Inflammatory macrophage treated with lipopolysaccharide for 1 hour (primary cell): Measurements from ENCODE around the gene MTREX.
"Not testable (repeated sequence)": the region's sequence is repeated elsewhere in the genome, so short reads cannot be mapped to it uniquely, and the experiment has no call there.

Experiments
- DNase-seq, 2 donors: peaks; one replicate each; pipeline ENCODE4 v3.0.0-alpha.2; 2020 to 2022

Gene MTREX

GRCh38 chr5:55307383-55308253 is at the start of gene MTREX, which contains the start of gene DHX29:
TSS of gene MTREX (plus strand) at chr5:55307989. CDS start at chr5:55308014, 25 bp downstream.
TSS of gene DHX29 (minus strand) at chr5:55307694. CDS start at chr5:55307573, 121 bp downstream.
- peak; percentile 79 to 88 for DNase-seq

- no peak for DNase-seq
Observed at GRCh38 chr5:55258339-55258738, 49.5 kb upstream of the MTREX start.

GRCh38 chr5:55276771-55277170 is 31.0 kb upstream of the MTREX start:
- no peak for DNase-seq

GRCh38 chr5:55278778-55279177 is 29.0 kb upstream of the MTREX start:
- no peak for DNase-seq

GRCh38 chr5:55286411-55286933 is 21.3 kb upstream of the MTREX start:
- no peak for DNase-seq

- no peak for DNase-seq
Observed at GRCh38 chr5:55289808-55290207, 18.0 kb upstream of the MTREX start.

GRCh38 chr5:55290991-55291390 is 16.8 kb upstream of the MTREX start:
- no peak for DNase-seq

GRCh38 chr5:55294935-55295334 is 12.9 kb upstream of the MTREX start:
- DNase-seq: no peak

GRCh38 chr5:55300890-55301289 is 6.9 kb upstream of the MTREX start:
- no peak for DNase-seq

- DNase-seq: peak; percentile 65 to 74
Observed at GRCh38 chr5:55303238-55303690, 4.5 kb upstream of the MTREX start.

- DNase-seq: no peak
Observed at GRCh38 chr5:55304584-55304983, 3.2 kb upstream of the MTREX start.

GRCh38 chr5:55305345-55305744 is 2.4 kb upstream of the MTREX start:
- DNase-seq: peak; percentile 12 to 19

GRCh38 chr5:55306641-55307382 is 977 bp upstream of the MTREX start:
- DNase-seq: peak in 1 of 2 donors; percentile 6

GRCh38 chr5:55308254-55308836 is 556 bp downstream of the MTREX start:
- peak; percentile 13 to 28 for DNase-seq

- DNase-seq: peak in 1 of 2 donors; percentile 11
Observed at GRCh38 chr5:55313870-55314617, 6.3 kb downstream of the MTREX start.

- no peak for DNase-seq
Observed at GRCh38 chr5:55316289-55316688, 8.5 kb downstream of the MTREX start.

GRCh38 chr5:55316837-55317236 is 9.0 kb downstream of the MTREX start:
- DNase-seq: peak; percentile 23 to 45

GRCh38 chr5:55318237-55318636 is 10.4 kb downstream of the MTREX start:
- DNase-seq: not testable (repeated sequence)

- no peak for DNase-seq
Observed at GRCh38 chr5:55319491-55319890, 11.7 kb downstream of the MTREX start.

- DNase-seq: no peak
Observed at GRCh38 chr5:55320571-55320970, 12.8 kb downstream of the MTREX start.

- no peak for DNase-seq
Observed at GRCh38 chr5:55324006-55324405, 16.2 kb downstream of the MTREX start.

GRCh38 chr5:55324815-55325418 is 17.1 kb downstream of the MTREX start:
- DNase-seq: peak; percentile 27 to 33
